ELF-1 (cell line): ENCODE measurements around the gene ZNF440.
"Not testable (repeated sequence)": the region's sequence is repeated elsewhere in the genome, so short reads cannot be mapped to it uniquely, and the experiment has no call there.

Experiments used
- DNase-seq: peaks from one replicate; pipeline ENCODE4 v3.0.0-alpha.2; 2016; ENCODE audit warnings: low read depth, low spot score

ZNF440 gene

GRCh38 chr19:11814029-11814699, at the start of gene ZNF440:
TSS of gene ZNF440 (plus strand) at chr19:11814273. CDS start at chr19:11814448, 175 bp downstream.
- DNase-seq: peak; percentile 97

DNA sequence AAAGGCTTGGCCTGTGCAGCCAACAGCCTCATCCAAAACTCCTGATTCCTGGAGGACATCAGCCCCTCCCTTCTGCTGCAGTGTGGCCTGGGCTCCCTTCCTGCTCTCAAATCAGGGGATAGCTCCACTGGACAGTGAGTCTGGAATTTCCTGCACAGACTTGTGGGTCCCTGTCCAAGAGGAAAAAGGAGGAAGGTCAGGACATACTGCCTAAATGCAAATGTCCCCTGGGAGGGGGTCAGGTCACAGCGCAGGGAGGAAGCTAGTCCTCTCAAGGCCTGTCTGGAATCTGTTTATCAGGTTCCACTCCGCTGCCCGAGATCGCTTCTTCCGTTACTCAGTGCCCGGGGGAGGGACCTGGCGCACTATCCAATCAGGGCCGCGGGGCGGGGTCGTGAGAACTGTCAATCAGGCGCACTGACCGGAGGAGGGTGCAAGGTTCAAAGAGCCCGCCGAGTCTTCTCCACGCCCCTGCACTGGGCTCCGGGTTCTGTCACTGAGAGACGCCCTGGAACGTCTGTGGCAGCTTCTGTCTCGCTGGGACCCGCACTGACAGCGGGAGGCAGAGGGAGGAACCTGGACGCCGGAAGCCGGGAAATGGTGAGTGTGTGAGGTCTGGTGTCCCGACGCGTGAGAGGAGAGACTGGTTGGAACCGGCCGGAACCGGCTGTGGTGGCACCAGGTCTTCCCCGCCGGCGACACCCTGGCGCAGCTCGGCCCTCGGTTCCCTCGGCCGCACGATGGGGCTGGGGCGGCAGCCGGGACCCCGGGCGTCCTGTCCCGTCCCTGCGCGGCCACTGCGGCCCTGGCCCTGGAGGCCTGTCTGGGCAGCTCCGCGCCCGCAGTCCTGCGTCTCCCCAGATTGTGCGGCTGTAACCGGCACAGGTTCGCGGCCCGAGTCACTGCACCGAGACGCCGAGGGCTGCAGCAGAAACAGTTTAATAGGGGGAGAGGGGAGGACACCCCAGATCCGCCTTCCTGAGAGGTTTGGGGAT, 47.2 kb upstream of the ZNF440 start, which contains the start of gene ZNF441:
Gene ZNF441, plus strand, starts transcription at position 404 of the 995 bp plus-strand sequence. Its CDS starts 194 bp downstream, at position 598.
- DNase-seq: peak; percentile 98

DNA sequence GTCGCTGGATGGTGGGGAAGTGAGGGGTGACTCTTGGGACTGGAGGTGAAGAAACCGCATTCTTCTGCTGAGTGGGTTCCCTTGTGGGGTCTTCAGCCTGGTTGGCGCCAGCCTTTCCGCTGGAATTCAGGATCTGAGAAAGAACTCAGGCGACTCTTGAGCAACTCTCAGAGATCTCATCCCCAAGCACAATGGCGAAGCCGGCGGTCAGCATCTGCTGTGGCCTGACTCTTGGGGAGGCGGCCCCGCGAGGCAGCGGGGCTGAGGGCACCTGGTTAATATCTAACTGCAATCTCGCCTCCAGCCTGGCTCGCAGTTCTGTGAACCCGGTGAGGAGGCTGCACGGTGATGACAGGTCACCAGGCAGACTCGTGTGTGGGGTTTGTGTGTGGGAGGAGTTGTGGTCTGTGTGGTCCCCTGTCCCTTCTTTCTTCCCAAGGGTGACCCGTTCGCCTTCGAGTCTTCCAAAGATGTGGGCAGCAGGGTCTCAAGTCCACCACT, 46.4 kb upstream of the ZNF440 start:
- DNase-seq: peak; percentile 40

GRCh38 chr19:11769995-11770394, 44.1 kb upstream of the ZNF440 start:
- no peak for DNase-seq

DNA sequence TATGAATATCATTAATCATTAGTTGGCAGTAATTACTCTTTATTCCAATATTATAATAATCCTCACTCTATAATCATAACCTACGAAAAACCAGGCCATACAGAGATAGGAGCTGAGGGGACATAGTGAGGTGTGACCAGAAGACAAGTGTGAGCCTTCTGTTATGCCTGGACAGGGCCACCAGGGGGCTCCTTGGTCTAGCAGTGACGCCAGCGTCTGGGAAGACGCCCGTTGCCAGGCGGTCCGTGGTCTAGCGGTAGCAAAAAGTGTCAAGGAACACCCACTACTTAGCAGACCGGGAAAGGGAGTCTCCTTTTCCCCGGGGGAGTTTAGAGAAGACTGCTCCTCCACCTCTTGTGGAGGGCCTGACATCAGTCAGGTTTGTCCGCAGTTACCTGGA, 42.6 kb upstream of the ZNF440 start:
- peak; percentile 32 for DNase-seq

- DNase-seq: not testable (repeated sequence)
These were observed 37.4 kb upstream of the ZNF440 start for GRCh38 chr19:11776669-11777068.

- DNase-seq: no peak
These were observed 33.5 kb upstream of the ZNF440 start for GRCh38 chr19:11780431-11781020.

- DNase-seq: no peak
These were observed 32.6 kb upstream of the ZNF440 start for GRCh38 chr19:11781295-11782057.

DNA sequence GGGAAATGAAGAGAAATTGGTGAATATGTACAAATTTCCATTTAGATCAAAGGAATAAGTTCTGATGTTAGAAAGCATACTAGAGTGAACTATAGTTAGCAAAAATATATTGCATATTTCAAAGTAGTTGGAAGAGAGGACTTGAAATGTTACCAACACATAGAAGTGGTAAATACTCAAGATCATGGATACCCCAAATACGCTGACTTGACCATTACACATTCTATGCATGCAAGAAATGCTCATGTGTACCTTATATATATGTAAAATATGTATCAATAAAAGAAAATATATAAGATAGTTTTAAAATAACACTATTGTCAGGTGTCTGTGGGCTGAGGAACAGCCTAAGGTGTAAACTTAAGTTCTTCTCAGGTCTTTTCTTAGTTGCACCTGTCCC, 30.3 kb upstream of the ZNF440 start:
- DNase-seq: no peak

DNA sequence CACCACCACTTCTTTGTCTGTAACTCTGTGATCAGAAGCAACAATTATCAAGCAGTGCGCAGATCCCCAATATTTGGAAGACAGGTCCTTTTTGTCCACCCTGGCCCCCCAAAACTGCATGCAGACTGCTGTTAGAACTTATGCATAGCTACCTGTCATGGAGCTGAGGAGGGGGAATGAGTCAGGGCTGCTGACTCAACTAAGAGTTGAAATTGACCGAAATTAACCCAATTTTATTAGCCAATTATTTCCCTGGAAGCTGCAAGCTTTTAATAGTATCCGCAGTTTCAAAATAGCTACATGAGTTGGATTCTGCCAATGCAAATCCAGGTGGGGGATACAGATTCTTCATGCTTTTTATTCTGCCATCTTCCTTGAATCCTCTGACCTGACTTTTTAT, 29.7 kb upstream of the ZNF440 start:
- no peak for DNase-seq

DNA sequence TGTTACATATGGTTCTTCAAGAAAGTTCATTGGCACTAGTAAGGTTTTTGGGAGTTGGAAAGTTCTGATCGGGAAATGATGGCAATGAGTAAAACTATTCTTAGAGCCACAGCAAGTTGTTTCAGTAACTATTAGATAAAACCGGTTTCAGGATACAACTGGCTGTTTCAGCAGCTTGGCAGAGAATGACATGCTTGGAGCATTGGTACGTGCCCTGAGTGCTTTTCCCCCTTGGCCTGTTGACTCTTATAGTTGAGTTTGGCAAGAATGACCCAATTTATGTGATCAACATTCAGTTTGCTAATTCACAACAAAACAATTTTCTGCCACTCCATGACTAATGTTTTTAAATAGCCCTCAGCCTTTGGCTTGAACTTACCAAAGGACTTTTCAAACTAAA, 26.5 kb upstream of the ZNF440 start:
- no peak for DNase-seq

DNA sequence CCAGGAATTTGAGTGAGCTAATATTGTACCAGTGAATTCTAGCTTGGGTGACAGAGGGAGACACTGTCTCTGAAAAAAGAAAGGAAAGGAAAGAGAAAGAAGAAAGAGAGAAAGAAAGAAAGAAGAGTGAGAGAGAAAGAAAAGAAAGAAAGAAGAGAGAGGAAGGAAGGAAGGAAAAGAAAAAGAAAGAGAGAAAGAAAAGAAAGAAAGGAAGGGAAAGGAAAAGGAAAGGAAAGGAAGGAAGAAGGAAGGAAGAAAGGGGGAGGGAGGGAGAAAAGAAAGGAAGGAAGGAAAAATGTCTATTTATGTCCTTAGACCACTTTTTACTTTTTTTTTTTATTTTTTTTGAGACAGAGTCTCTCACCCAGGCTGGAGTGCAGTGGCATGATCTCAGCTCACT, 21.1 kb upstream of the ZNF440 start:
- no peak for DNase-seq

DNA sequence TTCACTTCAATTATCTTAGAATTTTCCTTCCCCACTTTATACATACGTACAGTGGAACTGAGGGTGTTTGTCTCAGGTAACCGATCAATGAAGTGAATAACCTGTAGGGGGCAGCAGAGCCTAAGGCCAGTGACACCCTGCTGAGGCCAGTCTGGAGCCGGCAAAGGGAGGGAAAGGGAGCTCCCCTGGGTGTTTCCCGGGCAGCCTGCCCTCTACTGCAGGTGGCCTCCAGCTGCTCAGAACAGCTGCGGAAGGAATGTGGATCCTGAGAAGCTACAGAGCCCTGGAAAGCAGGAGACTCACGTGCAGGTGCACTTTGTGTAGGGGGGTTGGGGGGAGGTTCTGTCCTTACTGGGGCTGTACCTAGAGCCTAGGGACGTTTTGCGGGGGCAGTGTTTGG, 16.6 kb upstream of the ZNF440 start:
- peak; percentile 83 for DNase-seq

GRCh38 chr19:11798391-11799330, 15.4 kb upstream of the ZNF440 start, which contains the start of gene ZNF491:
TSS of gene ZNF491 (plus strand) at chr19:11798523. CDS start at chr19:11805954, 7,431 bp downstream.
- DNase-seq: peak; percentile 96

DNA sequence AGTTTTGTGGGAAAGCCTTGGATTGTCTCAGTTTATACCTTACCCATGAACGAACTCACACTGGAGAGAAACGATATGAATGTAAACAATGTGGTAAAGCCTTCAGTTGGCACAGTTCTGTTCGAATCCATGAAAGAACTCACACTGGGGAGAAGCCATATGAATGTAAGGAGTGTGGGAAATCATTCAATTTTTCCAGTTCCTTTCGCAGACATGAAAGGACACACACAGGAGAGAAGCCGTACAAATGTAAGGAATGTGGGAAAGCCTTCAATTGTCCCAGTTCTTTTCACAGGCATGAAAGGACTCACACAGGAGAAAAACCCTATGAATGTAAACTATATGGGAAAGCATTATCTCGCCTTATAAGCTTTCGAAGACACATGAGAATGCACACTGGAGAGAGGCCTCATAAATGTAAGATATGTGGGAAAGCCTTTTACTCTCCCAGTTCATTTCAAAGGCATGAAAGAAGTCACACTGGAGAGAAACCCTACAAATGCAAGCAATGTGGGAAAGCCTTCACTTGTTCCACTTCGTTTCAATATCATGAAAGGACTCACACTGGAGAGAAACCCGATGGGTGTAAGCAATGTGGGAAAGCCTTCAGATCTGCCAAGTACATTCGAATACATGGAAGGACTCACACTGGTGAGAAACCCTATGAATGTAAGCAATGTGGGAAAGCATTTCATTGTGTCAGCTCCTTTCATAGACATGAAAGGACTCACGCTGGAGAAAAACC, 7.5 kb upstream of the ZNF440 start:
- DNase-seq: no peak

DNA sequence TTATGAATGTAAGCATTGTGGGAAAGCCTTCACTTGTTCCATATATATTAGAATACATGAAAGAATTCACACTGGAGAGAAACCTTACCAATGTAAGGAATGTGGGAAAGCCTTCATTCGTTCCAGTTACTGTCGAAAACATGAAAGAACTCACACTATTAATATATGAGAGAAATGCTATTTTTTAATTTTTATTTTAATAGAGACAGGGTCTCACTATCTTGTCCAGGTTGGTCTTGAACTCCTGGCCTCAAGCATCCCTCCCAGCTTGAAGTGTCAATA, 7.0 kb upstream of the ZNF440 start:
- DNase-seq: no peak

DNA sequence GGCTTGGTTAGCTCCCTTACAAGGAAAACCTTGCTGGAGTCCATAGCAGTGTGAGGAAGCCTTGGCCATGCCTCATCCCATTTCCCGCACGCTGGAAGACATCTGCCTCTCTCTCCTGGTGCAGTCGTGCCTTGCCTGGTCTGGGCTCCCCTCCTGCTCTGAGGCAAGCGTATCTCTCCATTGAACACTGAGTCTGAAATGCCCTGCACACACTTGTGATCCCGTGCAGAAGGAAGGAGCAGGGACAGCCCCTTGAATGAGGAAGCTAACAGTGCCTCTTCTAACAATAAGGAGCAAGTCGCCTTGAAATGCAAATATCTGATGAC, 407 bp upstream of the ZNF440 start:
- DNase-seq: no peak

DNA sequence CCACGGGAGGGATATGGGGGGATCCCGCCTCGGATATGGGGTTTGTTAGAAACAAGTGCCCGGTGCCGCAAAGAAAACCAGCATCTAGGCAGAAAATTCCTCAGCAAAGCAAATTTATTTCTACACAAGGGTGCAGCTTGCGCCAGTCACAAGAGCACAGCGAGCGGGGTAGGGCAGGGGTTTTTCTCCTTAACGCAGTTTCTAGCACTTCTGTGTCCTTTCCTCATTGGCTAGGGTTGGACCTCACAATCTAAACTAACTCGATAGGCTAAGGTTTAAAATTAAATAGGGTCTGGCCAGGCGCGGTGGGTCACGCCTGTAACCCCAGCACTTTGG, 595 bp downstream of the ZNF440 start:
- peak; percentile 42 for DNase-seq

DNA sequence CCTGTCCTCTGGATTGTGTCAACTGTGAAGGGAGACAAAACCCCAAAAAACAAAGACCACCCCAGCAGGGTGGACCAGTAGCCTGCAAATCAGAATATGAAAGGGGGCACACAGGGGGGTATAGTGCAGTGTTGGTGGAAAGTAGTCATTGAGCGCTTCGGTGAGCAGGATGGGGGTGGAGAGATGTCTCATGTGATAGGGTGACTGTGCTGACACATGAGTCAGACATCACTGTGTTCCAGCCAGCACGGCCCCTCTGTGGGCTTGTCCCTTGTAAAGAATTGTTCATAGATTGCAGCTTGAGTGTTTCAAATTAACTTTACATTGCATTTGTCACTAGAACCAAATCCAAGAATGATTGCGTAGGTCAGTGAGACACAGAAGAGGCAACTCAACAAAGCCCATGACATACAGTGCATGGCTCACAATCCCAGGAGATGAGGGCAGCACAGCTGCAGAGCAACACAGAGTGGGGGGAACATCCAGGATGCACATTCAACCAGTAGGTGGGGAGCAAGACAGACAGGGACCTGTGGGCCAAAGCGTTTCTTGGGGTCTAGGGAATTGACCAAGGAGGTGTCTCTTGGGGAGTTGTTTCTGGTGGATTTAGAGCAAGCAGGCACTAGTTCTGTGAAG, 7.5 kb downstream of the ZNF440 start:
- no peak for DNase-seq
